Testis (tissue), 3 donors: Measurements from ENCODE around the gene ADAM17. TPM values are rescaled to one million over a fixed set of nuclear protein-coding genes. Genes with fewer than 3 reads are reported as not detected.

ENCODE experiments used
- DNase-seq: peaks from one replicate; pipeline ENCODE4 v3.0.0-alpha.2; 2019
- H3K27ac ChIP-seq, 2 donors: fragments of 200-600 bp; sonication (generic); one replicate each; pipeline ENCODE4 v1.5.1; 2019
- H3K27me3 ChIP-seq: fragments of 200-600 bp; sonication (generic); one replicate; pipeline ENCODE4 v1.5.1; 2019
- H3K36me3 ChIP-seq: fragments of 200-600 bp; sonication (generic); one replicate; pipeline ENCODE4 v1.5.1; 2017; ENCODE audit warnings: low read depth; ENCODE audit errors: missing control alignments
- H3K4me1 ChIP-seq: fragments of 200-600 bp; sonication (generic); one replicate; pipeline ENCODE4 v1.5.1; 2019
- H3K4me3 ChIP-seq, 2 donors: fragments of 200-600 bp; sonication (generic); one replicate each; pipeline ENCODE4 v1.5.1; 2017 to 2019
- H3K9me3 ChIP-seq: fragments of 200-600 bp; sonication (generic); one replicate; pipeline ENCODE4 v1.5.1; 2017
- CTCF ChIP-seq, 3 experiments: fragments of 450-650 bp in 2 of 3; fragments of 200-600 bp in 1 of 3; sonication (generic) in 1 of 3; IDR thresholded peaks; one replicate each; pipeline ENCODE4 v1.5.1; 2016 to 2019; ENCODE audit warnings: antibody characterized with exemption in 3 of 3, mild to moderate bottlenecking in 2 of 3, moderate library complexity in 1 of 3
- POLR2A ChIP-seq: fragments of 450-650 bp; IDR thresholded peaks from one replicate; pipeline ENCODE4 v1.6.1; 2017; ENCODE audit warnings: antibody characterized with exemption, mild to moderate bottlenecking, moderate library complexity
- WGBS, 2 donors: methylation state at CpG; one replicate each; pipeline ENCODE4 v1.1.5; 2018; 5-methylcytosine and 5-hydroxymethylcytosine counted together
- intact Hi-C: fragments of 100-400 bp; cut with DNase I; formaldehyde crosslinking; loops from one replicate; pipeline ENCODE4 v1.15.1; 2023; ENCODE audit warnings: low total_unique reads
- polyA plus RNA-seq: library from polyadenylated mRNA; stranded (reverse); fragments of 350-450 nt; fragmentation: Illumina TruSeq; extraction: RNeasy Lipid Tissue Mini Kit (QIAGEN cat#74804); gene quantifications from one replicate; pipeline ENCODE4 v1.2.3, GENCODE V29; 2014; ENCODE audit warnings: low read depth, low replicate concordance; ENCODE audit not compliant: insufficient read depth
- total RNA-seq, 2 donors: library from RNA; depleted of rRNA; stranded (reverse); fragments of >200 nt; gene quantifications; one replicate each; pipeline ENCODE4 v1.2.3, GENCODE V29; 2016

The ADAM17 gene
- total and polyA plus RNA-seq, 3 donors from 2014 or later, result 37.0 to 66.9 (median 61.6) TPM

- Histone ChIP-seq H3K9me3 (no peaks in the 10 kb centered on the region), H3K36me3 (no peaks in the 10 kb centered on the region), H3K27ac (no peak overlapping the region), H3K4me1 (peaks cover 6% of the 10 kb centered on the region), H3K4me3 (no peak overlapping the region), H3K27me3 (no peaks in the 10 kb centered on the region)
- intact Hi-C loops, result no loop called here
- no peak for DNase-seq
- TF ChIP-seq POLR2A, result no peak
- no peak for TF ChIP-seq CTCF (IDR thresholded peaks at IDR 0.05)
- WGBS, 2 donors, result 88 to 90% methylated on average over 5 of the region's 5 CpGs
These were observed 27.0 kb upstream of the ADAM17 start for GRCh38 chr2:9582624-9583023.

DNA sequence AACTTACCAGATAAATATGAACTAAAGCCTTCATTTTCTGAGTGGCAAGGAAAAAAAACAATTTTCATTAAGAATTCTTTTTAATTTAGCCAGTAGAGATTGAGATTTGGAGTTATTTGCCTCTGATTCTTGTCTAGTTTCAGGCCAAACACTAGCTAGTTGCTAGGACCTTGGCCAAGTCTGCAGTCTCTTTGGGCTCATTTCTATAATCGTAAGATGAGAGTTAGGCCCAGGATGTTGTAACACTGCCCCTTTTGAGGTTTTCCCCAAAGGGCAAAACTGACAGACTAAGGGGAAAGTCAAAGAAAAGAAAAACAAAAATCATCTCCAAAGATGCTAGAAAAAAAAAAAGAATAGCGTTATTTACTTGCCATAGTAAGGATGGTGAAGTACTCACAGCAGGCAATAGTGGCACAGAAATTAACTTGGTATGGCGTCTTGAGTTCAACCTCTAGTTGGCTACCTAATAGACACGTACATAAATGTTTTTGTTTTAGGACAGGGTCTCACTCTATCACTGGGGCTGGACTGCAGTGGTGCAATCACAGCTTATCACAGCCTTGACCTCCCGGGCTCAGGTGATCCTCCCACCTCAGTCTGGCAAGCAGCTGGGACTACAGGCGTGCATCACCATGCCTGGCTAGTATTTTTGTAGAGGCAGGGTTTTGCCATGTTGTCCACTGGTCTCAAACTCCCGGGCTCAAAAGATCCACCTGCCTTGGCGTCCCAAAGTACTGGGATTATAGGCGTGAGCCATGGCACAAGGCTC, 23.0 kb upstream of the ADAM17 start:
- DNase-seq, result no peak
- WGBS, 2 donors, result 74 to 79% methylated on average over 9 of the region's 9 CpGs
- no peak overlapping the region for H3K4me3 ChIP-seq
- intact Hi-C loops, result no loop called here
- H3K4me1 ChIP-seq, result peaks cover 15% of the 10 kb centered on the region
- no peaks in the 10 kb centered on the region for H3K9me3 ChIP-seq
- H3K27me3 ChIP-seq, result no peaks in the 10 kb centered on the region
- no peak overlapping the region for H3K27ac ChIP-seq
- H3K36me3 ChIP-seq, result no peaks in the 10 kb centered on the region
- TF ChIP-seq CTCF (IDR thresholded peaks at IDR 0.05), result no peak
- TF ChIP-seq POLR2A, result no peak

DNA sequence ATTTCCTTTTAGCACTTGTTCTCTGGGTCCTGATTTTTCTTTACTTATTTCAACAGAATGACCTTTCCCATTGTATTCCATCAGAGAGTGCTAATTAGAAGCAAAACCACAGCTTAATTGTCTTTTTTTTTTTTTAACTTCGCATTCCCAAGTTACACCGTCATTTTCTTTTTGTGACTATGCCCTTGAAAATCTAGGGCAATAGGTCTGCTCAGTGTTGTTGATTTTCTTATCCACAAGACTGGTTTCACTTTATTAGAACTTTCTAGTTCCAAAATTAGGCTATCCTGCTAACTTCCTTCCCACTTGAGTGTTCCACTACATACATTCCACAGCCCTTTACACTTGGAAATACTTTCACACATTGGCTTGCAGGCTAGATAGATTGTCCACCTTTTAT, 18.7 kb upstream of the ADAM17 start:
- Histone ChIP-seq H3K4me3 (no peak overlapping the region), H3K4me1 (peaks cover 20% of the 10 kb centered on the region), H3K27ac (peak overlapping the region in 1 of 2 donors; percentile 41), H3K27me3 (no peaks in the 10 kb centered on the region), H3K36me3 (no peaks in the 10 kb centered on the region), H3K9me3 (no peaks in the 10 kb centered on the region)
- intact Hi-C loops, result no loop called here
- DNase-seq, result no peak
- no peak for TF ChIP-seq CTCF (IDR thresholded peaks at IDR 0.05)
- no peak for TF ChIP-seq POLR2A
- 31 to 42% methylated on average over 2 of the region's 2 CpGs for WGBS, 2 donors

- no peaks in the 10 kb centered on the region for H3K9me3 ChIP-seq
- no peak for TF ChIP-seq POLR2A
- no peak for TF ChIP-seq CTCF (IDR thresholded peaks at IDR 0.05)
- 71 to 72% methylated on average over 4 of the region's 4 CpGs for WGBS, 2 donors
- intact Hi-C loops, result no loop called here
- H3K4me1 ChIP-seq, result peaks cover 20% of the 10 kb centered on the region
- DNase-seq, result no peak
- H3K27me3 ChIP-seq, result no peaks in the 10 kb centered on the region
- H3K4me3 ChIP-seq, result no peak overlapping the region
- H3K27ac ChIP-seq, result peak overlapping the region in 1 of 2 donors; percentile 41
- no peaks in the 10 kb centered on the region for H3K36me3 ChIP-seq
These were observed 18.2 kb upstream of the ADAM17 start for GRCh38 chr2:9573840-9574239.
